ENCODE data around the gene SYNJ2.

DNA sequence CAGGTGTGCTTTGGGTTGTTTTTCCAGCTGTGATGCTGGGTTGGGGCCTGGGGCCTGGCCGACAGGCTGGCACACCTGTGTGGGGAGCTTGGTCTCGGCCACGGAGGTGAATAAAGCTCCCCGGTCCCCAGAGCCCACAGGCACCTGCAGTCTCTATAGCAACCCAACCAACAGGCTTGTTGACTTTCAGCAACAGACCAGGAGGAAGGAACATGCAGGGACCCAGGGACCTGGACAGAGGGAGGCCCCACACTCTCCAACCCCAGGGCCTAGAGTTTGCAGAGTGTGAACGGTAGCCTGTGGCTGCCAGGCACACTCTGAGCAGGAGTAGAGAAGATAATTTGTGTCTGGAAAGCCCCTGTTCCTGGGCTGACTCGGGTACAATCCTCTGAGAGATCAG is 14.6 kb upstream of the SYNJ2 start:
- TF ChIP-seq, protein P1, sequence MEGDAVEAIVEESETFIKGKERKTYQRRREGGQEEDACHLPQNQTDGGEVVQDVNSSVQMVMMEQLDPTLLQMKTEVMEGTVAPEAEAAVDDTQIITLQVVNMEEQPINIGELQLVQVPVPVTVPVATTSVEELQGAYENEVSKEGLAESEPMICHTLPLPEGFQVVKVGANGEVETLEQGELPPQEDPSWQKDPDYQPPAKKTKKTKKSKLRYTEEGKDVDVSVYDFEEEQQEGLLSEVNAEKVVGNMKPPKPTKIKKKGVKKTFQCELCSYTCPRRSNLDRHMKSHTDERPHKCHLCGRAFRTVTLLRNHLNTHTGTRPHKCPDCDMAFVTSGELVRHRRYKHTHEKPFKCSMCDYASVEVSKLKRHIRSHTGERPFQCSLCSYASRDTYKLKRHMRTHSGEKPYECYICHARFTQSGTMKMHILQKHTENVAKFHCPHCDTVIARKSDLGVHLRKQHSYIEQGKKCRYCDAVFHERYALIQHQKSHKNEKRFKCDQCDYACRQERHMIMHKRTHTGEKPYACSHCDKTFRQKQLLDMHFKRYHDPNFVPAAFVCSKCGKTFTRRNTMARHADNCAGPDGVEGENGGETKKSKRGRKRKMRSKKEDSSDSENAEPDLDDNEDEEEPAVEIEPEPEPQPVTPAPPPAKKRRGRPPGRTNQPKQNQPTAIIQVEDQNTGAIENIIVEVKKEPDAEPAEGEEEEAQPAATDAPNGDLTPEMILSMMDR (IDR thresholded peaks at IDR 0.05), result no peak
- TF ChIP-seq POLR2A (IDR thresholded peaks at IDR 0.05), result no peak
